ENCODE measurements around the gene RBM24. TPM values are rescaled to one million over a fixed set of nuclear protein-coding genes. Genes with fewer than 3 reads are reported as not detected.

Gene RBM24
- total RNA-seq, 1 donor from 2014 or later: 0.26 TPM

- DNase-seq (ENCODE audit: low read depth) (no peak), FAIRE-seq (no peak)
- no peaks in the 10 kb centered on the region for H3K27me3 ChIP-seq (ENCODE audit: control insufficient read depth, insufficient read depth, low read length)
- no peak overlapping the region for H3K4me3 ChIP-seq (ENCODE audit: low read depth, low read length)
- TF ChIP-seq, protein P1, sequence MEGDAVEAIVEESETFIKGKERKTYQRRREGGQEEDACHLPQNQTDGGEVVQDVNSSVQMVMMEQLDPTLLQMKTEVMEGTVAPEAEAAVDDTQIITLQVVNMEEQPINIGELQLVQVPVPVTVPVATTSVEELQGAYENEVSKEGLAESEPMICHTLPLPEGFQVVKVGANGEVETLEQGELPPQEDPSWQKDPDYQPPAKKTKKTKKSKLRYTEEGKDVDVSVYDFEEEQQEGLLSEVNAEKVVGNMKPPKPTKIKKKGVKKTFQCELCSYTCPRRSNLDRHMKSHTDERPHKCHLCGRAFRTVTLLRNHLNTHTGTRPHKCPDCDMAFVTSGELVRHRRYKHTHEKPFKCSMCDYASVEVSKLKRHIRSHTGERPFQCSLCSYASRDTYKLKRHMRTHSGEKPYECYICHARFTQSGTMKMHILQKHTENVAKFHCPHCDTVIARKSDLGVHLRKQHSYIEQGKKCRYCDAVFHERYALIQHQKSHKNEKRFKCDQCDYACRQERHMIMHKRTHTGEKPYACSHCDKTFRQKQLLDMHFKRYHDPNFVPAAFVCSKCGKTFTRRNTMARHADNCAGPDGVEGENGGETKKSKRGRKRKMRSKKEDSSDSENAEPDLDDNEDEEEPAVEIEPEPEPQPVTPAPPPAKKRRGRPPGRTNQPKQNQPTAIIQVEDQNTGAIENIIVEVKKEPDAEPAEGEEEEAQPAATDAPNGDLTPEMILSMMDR (IDR thresholded peaks at IDR 0.05; ENCODE audit: insufficient read depth, low read length, severe bottlenecking): no peak
- no peaks in the 10 kb centered on the region for H3K36me3 ChIP-seq (ENCODE audit: control insufficient read depth, insufficient read depth, low read length)
Observed at GRCh38 chr6:17292600-17293133, 11.5 kb downstream of the RBM24 start.

DNA sequence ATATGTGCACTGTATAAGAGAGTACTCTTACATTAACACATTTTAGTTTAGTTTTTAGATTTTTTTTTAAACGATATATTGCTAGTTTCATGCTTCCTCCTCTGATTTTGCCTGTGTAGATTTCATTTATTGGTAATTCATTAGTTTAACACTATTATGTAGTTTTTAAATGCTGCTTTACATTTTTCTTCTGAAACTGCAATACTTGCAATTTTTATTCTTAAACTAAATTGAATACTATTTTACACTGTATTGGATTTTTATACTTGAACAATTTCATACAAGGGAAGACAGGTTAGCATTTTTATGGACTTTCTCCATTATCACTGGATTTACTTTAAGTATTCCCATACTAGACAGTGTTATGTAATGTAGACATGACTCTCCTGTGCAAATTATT is 12.2 kb downstream of the RBM24 start:
- Histone ChIP-seq H3K4me3 (ENCODE audit: low read depth, low read length) (no peak overlapping the region), H3K36me3 (ENCODE audit: control insufficient read depth, insufficient read depth, low read length) (no peaks in the 10 kb centered on the region), H3K27me3 (ENCODE audit: control insufficient read depth, insufficient read depth, low read length) (no peaks in the 10 kb centered on the region)
- DNase-seq (ENCODE audit: low read depth): no peak
- TF ChIP-seq, protein P1 (IDR thresholded peaks at IDR 0.05; ENCODE audit: insufficient read depth, low read length, severe bottlenecking): no peak
- no peak for FAIRE-seq

GRCh38 chr6:17297271-17298080 is 16.3 kb downstream of the RBM24 start:
- H3K36me3 ChIP-seq (ENCODE audit: control insufficient read depth, insufficient read depth, low read length): no peaks in the 10 kb centered on the region
- no peak overlapping the region for H3K4me3 ChIP-seq (ENCODE audit: low read depth, low read length)
- DNase-seq (ENCODE audit: low read depth): no peak
- FAIRE-seq: no peak
- no peaks in the 10 kb centered on the region for H3K27me3 ChIP-seq (ENCODE audit: control insufficient read depth, insufficient read depth, low read length)
- TF ChIP-seq, protein P1 (IDR thresholded peaks at IDR 0.05; ENCODE audit: insufficient read depth, low read length, severe bottlenecking): no peak

GRCh38 chr6:17298257-17298656 is 17.1 kb downstream of the RBM24 start:
- DNase-seq (ENCODE audit: low read depth): no peak
- no peak for FAIRE-seq
- H3K36me3 ChIP-seq (ENCODE audit: control insufficient read depth, insufficient read depth, low read length): no peaks in the 10 kb centered on the region
- H3K4me3 ChIP-seq (ENCODE audit: low read depth, low read length): no peak overlapping the region
- TF ChIP-seq, protein P1 (IDR thresholded peaks at IDR 0.05; ENCODE audit: insufficient read depth, low read length, severe bottlenecking): no peak
- H3K27me3 ChIP-seq (ENCODE audit: control insufficient read depth, insufficient read depth, low read length): no peaks in the 10 kb centered on the region

- Histone ChIP-seq H3K4me3 (ENCODE audit: low read depth, low read length) (no peak overlapping the region), H3K36me3 (ENCODE audit: control insufficient read depth, insufficient read depth, low read length) (no peaks in the 10 kb centered on the region), H3K27me3 (ENCODE audit: control insufficient read depth, insufficient read depth, low read length) (no peaks in the 10 kb centered on the region)
- FAIRE-seq (no peak), DNase-seq (ENCODE audit: low read depth) (no peak)
- TF ChIP-seq, protein P1 (IDR thresholded peaks at IDR 0.05; ENCODE audit: insufficient read depth, low read length, severe bottlenecking): no peak
Observed at GRCh38 chr6:17299222-17299621, 18.1 kb downstream of the RBM24 start.
